SIG-M5 (cell line): Measurements from ENCODE around the gene RNF10.
"Not testable (repeated sequence)": the region's sequence is repeated elsewhere in the genome, so short reads cannot be mapped to it uniquely, and the experiment has no call there.

ENCODE experiments used
- DNase-seq: peaks from one replicate; lab custom pipeline; 2025; lab: John Stamatoyannopoulos, UW

RNF10 gene

GRCh38 chr12:120534203-120534702, at the start of gene RNF10:
Gene RNF10, plus strand, starts transcription at chr12:120534356. Its CDS starts 456 bp downstream, at chr12:120534812.
- DNase-seq: peak; percentile 51

- no peak for DNase-seq
Observed at GRCh38 chr12:120485961-120486881, 47.9 kb upstream of the RNF10 start.

GRCh38 chr12:120487552-120487951, 46.6 kb upstream of the RNF10 start:
- DNase-seq: not testable (repeated sequence)

- no peak for DNase-seq
Observed at GRCh38 chr12:120488057-120488640, 46.0 kb upstream of the RNF10 start.

GRCh38 chr12:120489018-120489417, 45.1 kb upstream of the RNF10 start:
- DNase-seq: no peak

GRCh38 chr12:120490325-120490724, 43.8 kb upstream of the RNF10 start:
- no peak for DNase-seq

- no peak for DNase-seq
Observed at GRCh38 chr12:120490833-120491512, 43.2 kb upstream of the RNF10 start.

GRCh38 chr12:120495186-120495730, 38.9 kb upstream of the RNF10 start:
- no peak for DNase-seq

- DNase-seq: peak; percentile 58
Observed at GRCh38 chr12:120495731-120496412, 38.3 kb upstream of the RNF10 start, which contains the start of gene DYNLL1. Gene DYNLL1, plus strand, starts transcription at chr12:120496113. Its CDS starts 309 bp downstream, at chr12:120496422.

GRCh38 chr12:120496413-120497340, 37.5 kb upstream of the RNF10 start:
- DNase-seq: no peak

- DNase-seq: no peak
Observed at GRCh38 chr12:120497524-120498150, 36.5 kb upstream of the RNF10 start.

- no peak for DNase-seq
Observed at GRCh38 chr12:120498870-120499515, 35.2 kb upstream of the RNF10 start.

- DNase-seq: no peak
Observed at GRCh38 chr12:120500581-120500980, 33.6 kb upstream of the RNF10 start.

- no peak for DNase-seq
Observed at GRCh38 chr12:120504587-120504986, 29.6 kb upstream of the RNF10 start.

GRCh38 chr12:120508537-120508936, 25.6 kb upstream of the RNF10 start:
- no peak for DNase-seq

GRCh38 chr12:120514002-120514401, 20.2 kb upstream of the RNF10 start:
- no peak for DNase-seq

GRCh38 chr12:120515496-120515895, 18.7 kb upstream of the RNF10 start:
- DNase-seq: no peak

GRCh38 chr12:120519324-120519723, 14.8 kb upstream of the RNF10 start:
- DNase-seq: not testable (repeated sequence)

GRCh38 chr12:120522568-120522967, 11.6 kb upstream of the RNF10 start:
- DNase-seq: no peak
